NOMO-1 treated with dmso at 0.1 percent for 144 hours (cell line): ENCODE results near the gene NUP50.

ENCODE experiments used
- DNase-seq: peaks from one replicate; lab custom pipeline; 2025; ENCODE audit not compliant: unreplicated experiment; lab: John Stamatoyannopoulos, UW

Gene NUP50

GRCh38 chr22:45163451-45164269 lies at the start of gene NUP50:
Gene NUP50 (plus strand): TSS chr22:45163925. CDS start chr22:45168178, 4,253 bp downstream.
- peak; percentile 97 for DNase-seq

- DNase-seq: no peak
Observed at GRCh38 chr22:45120440-45120839, 43.3 kb upstream of the NUP50 start.

GRCh38 chr22:45120931-45121330 lies 42.8 kb upstream of the NUP50 start:
- DNase-seq: no peak

GRCh38 chr22:45124176-45124847 lies 39.4 kb upstream of the NUP50 start:
- no peak for DNase-seq

- no peak for DNase-seq
Observed at GRCh38 chr22:45125188-45125587, 38.5 kb upstream of the NUP50 start.

- DNase-seq: no peak
Observed at GRCh38 chr22:45127866-45128265, 35.9 kb upstream of the NUP50 start.

GRCh38 chr22:45129703-45130524 lies 33.8 kb upstream of the NUP50 start:
- DNase-seq: no peak

- DNase-seq: no peak
Observed at GRCh38 chr22:45130891-45131290, 32.8 kb upstream of the NUP50 start.

GRCh38 chr22:45131749-45132148 lies 32.0 kb upstream of the NUP50 start:
- peak; percentile 59 for DNase-seq

- no peak for DNase-seq
Observed at GRCh38 chr22:45134313-45134712, 29.4 kb upstream of the NUP50 start.

GRCh38 chr22:45136594-45136993 lies 27.1 kb upstream of the NUP50 start:
- DNase-seq: no peak

- DNase-seq: no peak
Observed at GRCh38 chr22:45139693-45140092, 24.0 kb upstream of the NUP50 start.

GRCh38 chr22:45142376-45142775 lies 21.3 kb upstream of the NUP50 start:
- no peak for DNase-seq

- DNase-seq: no peak
Observed at GRCh38 chr22:45144916-45145315, 18.8 kb upstream of the NUP50 start.

- no peak for DNase-seq
Observed at GRCh38 chr22:45149671-45150070, 14.1 kb upstream of the NUP50 start.

GRCh38 chr22:45150139-45150538 lies 13.6 kb upstream of the NUP50 start:
- no peak for DNase-seq

GRCh38 chr22:45151503-45151902 lies 12.2 kb upstream of the NUP50 start:
- no peak for DNase-seq

GRCh38 chr22:45154383-45154782 lies 9.3 kb upstream of the NUP50 start:
- no peak for DNase-seq

- DNase-seq: no peak
Observed at GRCh38 chr22:45155050-45155840, 8.5 kb upstream of the NUP50 start.

GRCh38 chr22:45157907-45158306 lies 5.8 kb upstream of the NUP50 start:
- no peak for DNase-seq
